Body of pancreas (tissue), 4 donors: ENCODE results near the gene ZNF528. TPM values are rescaled to one million over a fixed set of nuclear protein-coding genes. Genes with fewer than 3 reads are reported as not detected.

Experiments
- ATAC-seq: fragments of 150-250 bp; one replicate; pipeline ENCODE4 v1.9.1; 2016
- DNase-seq, 4 donors: peaks; one replicate each; pipeline ENCODE4 v3.0.0-alpha.2; 2019
- H3K27ac ChIP-seq, 4 donors: fragments of 200-600 bp; sonication (generic); 1 replicate in 3 of 4; 2 replicates in 1 of 4; pipeline versions ENCODE4 v1.5.1 to v1.6.1; 2016 to 2019; ENCODE audit warnings: mild to moderate bottlenecking in 1 of 4, mixed read lengths in 1 of 4, moderate library complexity in 1 of 4
- H3K27me3 ChIP-seq, 2 donors: fragments of 200-600 bp; sonication (generic); one replicate each; pipeline ENCODE4 v1.6.0; 2016; ENCODE audit warnings: mild to moderate bottlenecking in 1 of 2
- H3K36me3 ChIP-seq, 2 donors: fragments of 200-600 bp; sonication (generic); replicated peaks in 1 of 2; 2 replicates each; pipeline ENCODE4 v1.5.1; 2016; ENCODE audit warnings: low read depth in 2 of 2; ENCODE audit not compliant: insufficient read depth in 1 of 2
- H3K4me1 ChIP-seq: fragments of 200-600 bp; sonication (generic); one replicate; pipeline ENCODE4 v1.6.0; 2016
- H3K4me3 ChIP-seq, 2 donors: fragments of 200-600 bp; sonication (generic); 1 replicate in 1 of 2; 2 replicates in 1 of 2; pipeline ENCODE4 v1.5.1; 2016 to 2019
- H3K9me3 ChIP-seq, 3 donors: fragments of 200-600 bp; sonication (generic); 1 replicate in 2 of 3; 2 replicates in 1 of 3; pipeline ENCODE4 v1.5.1; 2016
- CTCF ChIP-seq, 7 experiments: fragments of 450-650 bp in 4 of 7; fragments of 200-600 bp in 3 of 7; sonication (generic) in 3 of 7; IDR thresholded peaks; one replicate each; pipeline ENCODE4 v1.5.1; 2016 to 2019; ENCODE audit warnings: antibody characterized with exemption in 7 of 7
- POLR2A ChIP-seq, 3 donors: fragments of 450-650 bp; IDR thresholded peaks; one replicate each; pipeline ENCODE4 v1.6.1; 2016; ENCODE audit warnings: antibody characterized with exemption in 3 of 3, mild to moderate bottlenecking in 2 of 3
- WGBS, 2 donors: methylation state at CpG; one replicate each; pipeline ENCODE4 v1.1.5; 2017; 5-methylcytosine and 5-hydroxymethylcytosine counted together
- intact Hi-C: fragments of 100-400 bp; cut with DNase I; formaldehyde crosslinking; loops from one replicate; pipeline ENCODE4 v1.15.1; 2023
- total RNA-seq, 2 donors: library from RNA; depleted of rRNA; stranded (reverse); fragments of >200 nt; gene quantifications; one replicate each; pipeline ENCODE4 v1.1.0, GENCODE V29; 2016

ZNF528 gene
- 10 to 100 TPM in 1 of 2 donors, 1 to 10 TPM in 1; 6.9 to 13.7 TPM for total RNA-seq

GRCh38 chr19:52397310-52398080 lies at the start of gene ZNF528:
ZNF528 (plus strand) TSS chr19:52397849; CDS start chr19:52402014, 4,165 bp downstream.
- intact Hi-C loops = no loop called here
- Histone ChIP-seq H3K36me3 (peaks cover 4 to 9% of the 10 kb centered on the region in 2 donors), H3K9me3 (peaks cover 0 to 4% (median 0%) of the 10 kb centered on the region in 3 donors), H3K27ac (peak within 1 kb of the TSS in 3 of 4 donors; percentile 20 to 62 (median 60)), H3K4me3 (peak within 1 kb of the TSS; percentile 36 to 53), H3K27me3 (no peaks in the 10 kb centered on the region), H3K4me1 (peaks cover 15% of the 10 kb centered on the region)
- DNase-seq (peak; percentile 94 to 96 (median 95)), ATAC-seq (peak; percentile 99)
- TF ChIP-seq CTCF (IDR thresholded peaks at IDR 0.05) (no peak), POLR2A (IDR thresholded peaks at IDR 0.05) (peak; percentile 27 to 82 (median 77))
- 0 to 1% methylated on average over 22 to 36 of the region's 36 CpGs for WGBS, 2 donors

GRCh38 chr19:52351512-52351911 lies 46.1 kb upstream of the ZNF528 start:
- no peak for ATAC-seq
- no peak for DNase-seq
- TF ChIP-seq CTCF (IDR thresholded peaks at IDR 0.05) = no peak
- TF ChIP-seq POLR2A (IDR thresholded peaks at IDR 0.05) = no peak
- WGBS, 2 donors = 60 to 95% methylated on average over 4 to 9 of the region's 9 CpGs
- intact Hi-C loops = no loop called here
- no peak overlapping the region for H3K4me3 ChIP-seq
- no peak overlapping the region for H3K27ac ChIP-seq
- H3K27me3 ChIP-seq = no peaks in the 10 kb centered on the region
- no peaks in the 10 kb centered on the region for H3K9me3 ChIP-seq
- no peaks in the 10 kb centered on the region for H3K4me1 ChIP-seq
- H3K36me3 ChIP-seq = no peaks in the 10 kb centered on the region

GRCh38 chr19:52366414-52366824 lies 31.2 kb upstream of the ZNF528 start:
- Histone ChIP-seq H3K4me1 (peaks cover 5% of the 10 kb centered on the region), H3K4me3 (no peak overlapping the region), H3K27me3 (no peaks in the 10 kb centered on the region), H3K27ac (no peak overlapping the region), H3K9me3 (peaks cover 0 to 26% (median 2%) of the 10 kb centered on the region in 3 donors), H3K36me3 (no peaks in the 10 kb centered on the region)
- DNase-seq (no peak), ATAC-seq (no peak)
- TF ChIP-seq POLR2A (IDR thresholded peaks at IDR 0.05) (no peak), CTCF (IDR thresholded peaks at IDR 0.05) (no peak)
- intact Hi-C loops = no loop called here
- 92 to 96% methylated on average over 8 of the region's 8 CpGs for WGBS, 2 donors

- Histone ChIP-seq H3K36me3 (peaks cover 0 to 4% of the 10 kb centered on the region in 2 donors), H3K9me3 (peaks cover 0 to 23% (median 0%) of the 10 kb centered on the region in 3 donors), H3K27me3 (no peaks in the 10 kb centered on the region), H3K27ac (peak within 1 kb of the TSS; percentile 55 to 95 (median 81)), H3K4me3 (peak within 1 kb of the TSS; percentile 56 to 76), H3K4me1 (peaks cover 5% of the 10 kb centered on the region)
- intact Hi-C loops = no loop called here
- TF ChIP-seq CTCF (IDR thresholded peaks at IDR 0.05) = peak in 2 of 7 experiments; percentile 7 to 23
- TF ChIP-seq POLR2A (IDR thresholded peaks at IDR 0.05) = peak in 2 of 3 donors; percentile 65 to 73
- 0 to 4% methylated on average over 33 to 52 of the region's 52 CpGs for WGBS, 2 donors
- DNase-seq (peak; percentile 93 to 95 (median 94)), ATAC-seq (peak; percentile 98)
These were observed 27.9 kb upstream of the ZNF528 start, which contains the start of gene ZNF880 for GRCh38 chr19:52369559-52370340. ZNF880 (plus strand) TSS chr19:52369923; CDS start chr19:52369966, 43 bp downstream.
